Measurements from ENCODE around the gene KCNIP1.

DNA sequence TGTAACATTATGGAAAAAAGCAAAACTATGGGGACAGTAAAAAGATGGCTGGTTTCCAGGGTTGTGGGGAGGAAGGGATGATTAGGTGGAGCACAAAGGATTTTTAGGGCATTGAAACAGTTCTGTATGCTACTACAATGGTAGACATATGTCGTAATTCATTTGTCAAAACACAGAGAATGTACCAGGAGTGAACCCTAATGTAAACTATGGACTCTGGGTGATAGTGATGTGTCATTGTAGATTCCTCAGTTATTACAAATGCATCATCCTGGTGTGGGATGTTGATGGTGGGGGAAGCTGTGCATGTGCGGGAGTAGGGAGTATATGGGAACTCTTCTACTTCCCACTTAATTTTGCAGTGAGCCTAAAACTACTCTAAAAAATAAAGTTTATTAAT, 144.7 kb downstream of the KCNIP1 start:
- TF ChIP-seq, protein P1, sequence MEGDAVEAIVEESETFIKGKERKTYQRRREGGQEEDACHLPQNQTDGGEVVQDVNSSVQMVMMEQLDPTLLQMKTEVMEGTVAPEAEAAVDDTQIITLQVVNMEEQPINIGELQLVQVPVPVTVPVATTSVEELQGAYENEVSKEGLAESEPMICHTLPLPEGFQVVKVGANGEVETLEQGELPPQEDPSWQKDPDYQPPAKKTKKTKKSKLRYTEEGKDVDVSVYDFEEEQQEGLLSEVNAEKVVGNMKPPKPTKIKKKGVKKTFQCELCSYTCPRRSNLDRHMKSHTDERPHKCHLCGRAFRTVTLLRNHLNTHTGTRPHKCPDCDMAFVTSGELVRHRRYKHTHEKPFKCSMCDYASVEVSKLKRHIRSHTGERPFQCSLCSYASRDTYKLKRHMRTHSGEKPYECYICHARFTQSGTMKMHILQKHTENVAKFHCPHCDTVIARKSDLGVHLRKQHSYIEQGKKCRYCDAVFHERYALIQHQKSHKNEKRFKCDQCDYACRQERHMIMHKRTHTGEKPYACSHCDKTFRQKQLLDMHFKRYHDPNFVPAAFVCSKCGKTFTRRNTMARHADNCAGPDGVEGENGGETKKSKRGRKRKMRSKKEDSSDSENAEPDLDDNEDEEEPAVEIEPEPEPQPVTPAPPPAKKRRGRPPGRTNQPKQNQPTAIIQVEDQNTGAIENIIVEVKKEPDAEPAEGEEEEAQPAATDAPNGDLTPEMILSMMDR (conservative IDR thresholded peaks at IDR 0.05; ENCODE audit: low read length): no peak
- no peak for TF ChIP-seq EZH2phosphoT487 (IDR thresholded peaks at IDR 0.05; ENCODE audit: borderline replicate concordance)

All from Loucy (cell line).